Smooth muscle cell (in vitro differentiated cells): ENCODE measurements around the gene NYAP2. TPM values are rescaled to one million over a fixed set of nuclear protein-coding genes. Genes with fewer than 3 reads are reported as not detected.
A peak's percentile ranks its signal among the peaks of the same experiment; 100 is the strongest.

Source experiments
- DNase-seq: peaks from one replicate; lab custom pipeline; 2025; ENCODE audit not compliant: unreplicated experiment; lab: John Stamatoyannopoulos, UW
- H2AFZ ChIP-seq: fragments of 200-600 bp; sonication (generic); 2 replicates; pipeline ENCODE4 v1.6.0; 2016; ENCODE audit warnings: antibody characterized with exemption, low read depth, mild to moderate bottlenecking
- H3F3A ChIP-seq: fragments of 200-600 bp; sonication (generic); 2 replicates; pipeline ENCODE4 v1.6.0; 2017; ENCODE audit warnings: antibody characterized with exemption, low read depth
- H3K27ac ChIP-seq: fragments of 200-600 bp; sonication (generic); 2 replicates; pipeline ENCODE4 v1.5.1; 2016; ENCODE audit warnings: low read depth, mild to moderate bottlenecking
- H3K27me3 ChIP-seq: fragments of 200-600 bp; sonication (generic); 2 replicates; pipeline ENCODE4 v1.6.1; 2016; ENCODE audit warnings: low read depth, mild to moderate bottlenecking
- H3K36me3 ChIP-seq: fragments of 200-600 bp; sonication (generic); 2 replicates; pipeline ENCODE4 v1.5.1; 2016; ENCODE audit warnings: low read depth
- H3K4me1 ChIP-seq: fragments of 200-600 bp; sonication (generic); 2 replicates; pipeline ENCODE4 v1.5.1; 2016; ENCODE audit warnings: low read depth
- H3K4me2 ChIP-seq: fragments of 200-600 bp; sonication (generic); 2 replicates; pipeline ENCODE4 v1.6.0; 2016; ENCODE audit warnings: mild to moderate bottlenecking
- H3K4me3 ChIP-seq: fragments of 200-600 bp; sonication (generic); 2 replicates; pipeline ENCODE4 v1.5.1; 2016; ENCODE audit warnings: mild to moderate bottlenecking
- H3K79me2 ChIP-seq: fragments of 200-600 bp; sonication (generic); 2 replicates; pipeline ENCODE4 v1.6.0; 2016; ENCODE audit warnings: low read depth, mild to moderate bottlenecking
- H3K9ac ChIP-seq: fragments of 200-600 bp; sonication (generic); 2 replicates; pipeline ENCODE4 v1.6.0; 2016; ENCODE audit warnings: low read depth
- H3K9me3 ChIP-seq: fragments of 200-600 bp; sonication (generic); replicated peaks from 2 replicates; pipeline ENCODE4 v1.5.1; 2016; ENCODE audit warnings: low read depth
- H4K20me1 ChIP-seq: fragments of 200-600 bp; sonication (generic); 2 replicates; pipeline ENCODE4 v1.6.0; 2016; ENCODE audit warnings: low read depth
- CTCF ChIP-seq: fragments of 200-600 bp; sonication (generic); IDR thresholded peaks from 2 replicates; pipeline ENCODE4 v1.5.1; 2017; ENCODE audit warnings: borderline replicate concordance, mild to moderate bottlenecking, antibody characterized with exemption; ENCODE audit not compliant: insufficient read depth, poor library complexity, severe bottlenecking
- WGBS: methylation state at CpG from one replicate; pipeline ENCODE4 v1.1.7; 2016; ENCODE audit warnings: low lambda C conversion rate; 5-methylcytosine and 5-hydroxymethylcytosine counted together
- polyA plus RNA-seq: library from polyadenylated mRNA; unstranded; fragments of >200 nt; fragmentation: Nextera tagmentation; extraction: Ambion mirVana; gene quantifications from 2 replicates; pipeline ENCODE4 v1.2.1, GENCODE V29; 2016
- total RNA-seq: library from RNA; depleted of rRNA; stranded (reverse); fragments of >200 nt; gene quantifications from 2 replicates; pipeline ENCODE4 v1.2.3, GENCODE V29; 2014

The NYAP2 gene
- total and polyA plus RNA-seq, 2 experiments from 2014 or later: not detected

- no peaks in the 10 kb centered on the region for H3K79me2 ChIP-seq
- H3K36me3 ChIP-seq: no peaks in the 10 kb centered on the region
- TF ChIP-seq CTCF: no peak
Measured at GRCh38 chr2:225667445-225667844, 267.9 kb downstream of the NYAP2 start.

GRCh38 chr2:225668606-225669266, 269.2 kb downstream of the NYAP2 start:
- Histone ChIP-seq H3K79me2 (no peaks in the 10 kb centered on the region), H3K27me3 (no peaks in the 10 kb centered on the region), H3K4me3 (no peak overlapping the region), H2AFZ (no peak overlapping the region), H4K20me1 (no peaks in the 10 kb centered on the region), H3K4me1 (no peaks in the 10 kb centered on the region), H3K4me2 (no peak overlapping the region), H3K9ac (no peak overlapping the region), H3K36me3 (no peaks in the 10 kb centered on the region), H3F3A (no peaks in the 10 kb centered on the region), H3K9me3 (no peaks in the 10 kb centered on the region), H3K27ac (no peak overlapping the region)
- peak; percentile 79 for TF ChIP-seq CTCF
- WGBS: 53% methylated on average over 2 of the region's 2 CpGs
- no peak for DNase-seq

More at GRCh38 chr2:225667445-225667844, 267.9 kb downstream of the NYAP2 start:
- WGBS: 40% methylated on average over 2 of the region's 2 CpGs
- Histone ChIP-seq H3K4me2 (no peak overlapping the region), H3K9ac (no peak overlapping the region), H3K27me3 (no peaks in the 10 kb centered on the region), H3K4me3 (no peak overlapping the region), H4K20me1 (no peaks in the 10 kb centered on the region), H3K9me3 (no peaks in the 10 kb centered on the region), H3F3A (no peaks in the 10 kb centered on the region), H3K4me1 (no peaks in the 10 kb centered on the region), H2AFZ (no peak overlapping the region), H3K27ac (no peak overlapping the region)
- DNase-seq: no peak

- no peak overlapping the region for H2AFZ ChIP-seq
- no peaks in the 10 kb centered on the region for H3K79me2 ChIP-seq
- no peaks in the 10 kb centered on the region for H3K9me3 ChIP-seq
- H3K36me3 ChIP-seq: no peaks in the 10 kb centered on the region
- H3K27ac ChIP-seq: no peak overlapping the region
- H3K4me1 ChIP-seq: no peaks in the 10 kb centered on the region
- H3K27me3 ChIP-seq: no peaks in the 10 kb centered on the region
- no peaks in the 10 kb centered on the region for H3F3A ChIP-seq
- 40% methylated on average over 4 of the region's 4 CpGs for WGBS
- no peak overlapping the region for H3K4me2 ChIP-seq
- peak; percentile 64 for TF ChIP-seq CTCF
- no peak for DNase-seq
- no peak overlapping the region for H3K9ac ChIP-seq
- H3K4me3 ChIP-seq: no peak overlapping the region
- H4K20me1 ChIP-seq: no peaks in the 10 kb centered on the region
Measured at GRCh38 chr2:225670111-225670974, 270.8 kb downstream of the NYAP2 start.
